Nephron progenitor cell (in vitro differentiated cells): ENCODE data around the gene CLCN1.
"Not testable (repeated sequence)": the region's sequence is repeated elsewhere in the genome, so short reads cannot be mapped to it uniquely, and the experiment has no call there.

ENCODE experiments used
- DNase-seq: peaks from one replicate; pipeline ENCODE4 v3.0.0; 2021
- H3K27ac Mint-ChIP-seq: 2 replicates; pipeline ENCODE4 v1.8.0; 2021; ENCODE audit warnings: mild to moderate bottlenecking, moderate library complexity, mixed read lengths
- H3K27me3 Mint-ChIP-seq: 2 replicates; pipeline ENCODE4 v1.8.0; 2021; ENCODE audit warnings: mild to moderate bottlenecking, low read depth, mixed read lengths; ENCODE audit not compliant: poor library complexity
- H3K36me3 Mint-ChIP-seq: 2 replicates; pipeline ENCODE4 v1.8.0; 2021; ENCODE audit warnings: low read depth, mixed read lengths
- H3K4me1 Mint-ChIP-seq: 2 replicates; pipeline ENCODE4 v1.8.0; 2021; ENCODE audit warnings: mixed read lengths
- H3K4me3 Mint-ChIP-seq: 2 replicates; pipeline ENCODE4 v1.8.0; 2021; ENCODE audit warnings: mild to moderate bottlenecking, moderate library complexity, mixed read lengths
- H3K9me3 Mint-ChIP-seq: 2 replicates; pipeline ENCODE4 v1.8.0; 2021; ENCODE audit warnings: mild to moderate bottlenecking, moderate library complexity, mixed read lengths
- TF ChIP-seq, protein P1 (sequence below): fragments of 200-600 bp; sonication (generic); IDR thresholded peaks from 2 replicates; pipeline ENCODE4 v1.5.0; 2021; ENCODE audit warnings: antibody characterized with exemption

Gene CLCN1

DNA sequence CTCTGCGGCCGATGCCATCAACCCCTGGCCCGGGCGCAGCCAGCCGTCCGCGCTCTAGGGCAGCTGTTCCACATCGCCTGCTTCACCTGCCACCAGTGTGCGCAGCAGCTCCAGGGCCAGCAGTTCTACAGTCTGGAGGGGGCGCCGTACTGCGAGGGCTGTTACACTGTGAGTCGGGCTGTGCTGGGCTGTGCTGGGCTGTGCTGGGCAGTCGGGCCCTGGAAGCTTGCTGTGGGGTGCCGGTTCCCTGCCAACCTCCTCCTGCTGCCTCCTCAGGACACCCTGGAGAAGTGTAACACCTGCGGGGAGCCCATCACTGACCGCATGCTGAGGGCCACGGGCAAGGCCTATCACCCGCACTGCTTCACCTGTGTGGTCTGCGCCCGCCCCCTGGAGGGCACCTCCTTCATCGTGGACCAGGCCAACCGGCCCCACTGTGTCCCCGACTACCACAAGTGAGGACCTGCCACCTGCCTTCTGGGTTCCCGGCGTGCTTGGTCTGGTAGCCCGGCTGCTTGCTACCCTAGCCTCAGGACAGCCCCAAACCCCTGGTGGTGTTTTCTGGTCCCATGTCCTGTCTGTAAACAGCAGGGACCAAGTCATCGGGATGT is 72.7 kb downstream of the CLCN1 start:
- TF ChIP-seq, protein P1, sequence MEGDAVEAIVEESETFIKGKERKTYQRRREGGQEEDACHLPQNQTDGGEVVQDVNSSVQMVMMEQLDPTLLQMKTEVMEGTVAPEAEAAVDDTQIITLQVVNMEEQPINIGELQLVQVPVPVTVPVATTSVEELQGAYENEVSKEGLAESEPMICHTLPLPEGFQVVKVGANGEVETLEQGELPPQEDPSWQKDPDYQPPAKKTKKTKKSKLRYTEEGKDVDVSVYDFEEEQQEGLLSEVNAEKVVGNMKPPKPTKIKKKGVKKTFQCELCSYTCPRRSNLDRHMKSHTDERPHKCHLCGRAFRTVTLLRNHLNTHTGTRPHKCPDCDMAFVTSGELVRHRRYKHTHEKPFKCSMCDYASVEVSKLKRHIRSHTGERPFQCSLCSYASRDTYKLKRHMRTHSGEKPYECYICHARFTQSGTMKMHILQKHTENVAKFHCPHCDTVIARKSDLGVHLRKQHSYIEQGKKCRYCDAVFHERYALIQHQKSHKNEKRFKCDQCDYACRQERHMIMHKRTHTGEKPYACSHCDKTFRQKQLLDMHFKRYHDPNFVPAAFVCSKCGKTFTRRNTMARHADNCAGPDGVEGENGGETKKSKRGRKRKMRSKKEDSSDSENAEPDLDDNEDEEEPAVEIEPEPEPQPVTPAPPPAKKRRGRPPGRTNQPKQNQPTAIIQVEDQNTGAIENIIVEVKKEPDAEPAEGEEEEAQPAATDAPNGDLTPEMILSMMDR: no peak
- Mint-ChIP-seq H3K27me3 (peaks cover 2% of the 10 kb centered on the region), H3K4me1 (peaks cover 12% of the 10 kb centered on the region), H3K4me3 (no peak overlapping the region), H3K9me3 (no peaks in the 10 kb centered on the region), H3K27ac (no peak overlapping the region), H3K36me3 (peaks cover 24% of the 10 kb centered on the region)
- DNase-seq: no peak

DNA sequence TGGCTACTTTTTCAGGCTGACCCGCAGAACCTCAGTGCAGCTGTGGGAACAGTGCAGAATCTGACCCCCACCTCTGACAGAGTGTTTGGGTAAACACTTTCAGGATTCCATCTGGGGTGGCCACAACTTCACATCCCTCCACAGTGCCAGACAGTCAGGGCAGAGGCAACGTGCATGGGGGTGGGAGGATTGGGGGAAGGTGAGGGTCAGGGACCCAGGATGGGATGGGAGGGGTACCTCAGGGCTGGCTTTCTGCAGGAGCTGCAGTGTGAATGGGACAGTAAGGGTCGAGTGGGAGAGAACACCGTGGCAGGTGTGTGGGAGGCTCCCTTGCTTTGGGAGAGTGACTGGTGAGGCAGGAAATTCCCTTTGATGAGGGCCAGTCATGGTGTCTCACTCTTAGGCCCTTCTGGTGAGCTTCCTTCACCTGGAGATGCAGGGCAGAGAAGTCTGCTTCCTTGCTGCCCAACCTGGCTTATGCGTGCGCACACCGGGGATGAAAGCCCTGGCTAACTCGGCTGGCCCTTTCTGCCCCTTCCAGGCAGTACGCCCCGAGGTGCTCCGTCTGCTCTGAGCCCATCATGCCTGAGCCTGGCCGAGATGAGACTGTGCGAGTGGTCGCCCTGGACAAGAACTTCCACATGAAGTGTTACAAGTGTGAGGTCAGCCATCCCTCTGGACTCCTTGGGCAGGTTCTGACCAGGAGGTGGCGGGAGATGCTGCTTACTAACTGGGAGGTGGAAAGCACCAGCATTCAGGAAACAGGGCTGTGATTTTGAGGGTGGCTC is 73.6 kb downstream of the CLCN1 start:
- H3K4me3 Mint-ChIP-seq: no peak overlapping the region
- peaks cover 24% of the 10 kb centered on the region for H3K36me3 Mint-ChIP-seq
- peaks cover 3% of the 10 kb centered on the region for H3K27me3 Mint-ChIP-seq
- no peak for DNase-seq
- no peak overlapping the region for H3K27ac Mint-ChIP-seq
- TF ChIP-seq, protein P1: no peak
- no peaks in the 10 kb centered on the region for H3K9me3 Mint-ChIP-seq
- H3K4me1 Mint-ChIP-seq: peaks cover 12% of the 10 kb centered on the region

DNA sequence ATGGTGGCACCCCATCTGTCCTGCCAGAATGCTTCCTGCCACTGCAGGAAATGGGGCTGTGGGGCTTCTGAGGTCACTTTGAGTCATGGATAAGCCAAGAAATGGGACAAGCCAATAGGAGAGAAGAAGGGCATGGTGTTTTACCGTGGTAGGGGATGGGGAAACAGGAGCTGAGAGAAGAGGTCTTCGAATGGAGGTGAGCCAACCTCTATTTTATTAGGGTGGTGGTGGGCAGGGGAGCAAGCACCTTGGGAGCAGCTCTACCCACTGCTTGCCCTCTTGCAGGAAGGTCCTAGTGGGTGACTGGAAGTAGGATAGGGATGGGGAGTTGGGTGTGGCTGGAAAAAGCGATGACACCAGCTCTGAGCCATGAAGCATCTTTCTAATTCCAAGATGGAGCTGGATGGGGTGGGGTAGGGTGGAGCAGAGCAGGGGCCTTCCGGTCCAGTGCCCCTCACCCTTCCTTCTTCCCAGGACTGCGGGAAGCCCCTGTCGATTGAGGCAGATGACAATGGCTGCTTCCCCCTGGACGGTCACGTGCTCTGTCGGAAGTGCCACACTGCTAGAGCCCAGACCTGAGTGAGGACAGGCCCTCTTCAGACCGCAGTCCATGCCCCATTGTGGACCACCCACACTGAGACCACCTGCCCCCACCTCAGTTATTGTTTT is 74.3 kb downstream of the CLCN1 start:
- peaks cover 24% of the 10 kb centered on the region for H3K36me3 Mint-ChIP-seq
- H3K27me3 Mint-ChIP-seq: peaks cover 3% of the 10 kb centered on the region

DNA sequence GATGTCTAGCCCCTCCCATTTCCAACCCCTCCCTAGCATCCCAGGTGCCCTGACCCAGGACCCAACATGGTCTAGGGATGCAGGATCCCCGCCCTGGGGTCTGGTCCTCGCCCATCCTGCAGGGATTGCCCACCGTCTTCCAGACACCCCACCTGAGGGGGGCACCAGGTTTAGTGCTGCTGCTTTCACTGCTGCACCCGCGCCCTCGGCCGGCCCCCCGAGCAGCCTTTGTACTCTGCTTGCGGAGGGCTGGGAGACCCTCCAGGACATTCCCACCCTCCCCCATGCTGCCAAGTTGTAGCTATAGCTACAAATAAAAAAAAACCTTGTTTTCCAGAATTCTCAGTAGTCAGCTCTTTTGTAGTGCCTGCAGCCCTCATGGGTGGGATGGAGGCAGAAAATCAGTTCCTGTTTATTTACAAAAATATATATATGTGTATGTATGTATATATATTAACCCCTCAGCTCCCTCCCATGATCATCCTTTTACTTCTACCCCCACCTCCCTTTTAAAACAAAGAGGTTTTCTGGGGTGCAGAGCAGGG is 74.9 kb downstream of the CLCN1 start:
- DNase-seq: no peak
- Mint-ChIP-seq H3K36me3 (peaks cover 24% of the 10 kb centered on the region), H3K4me3 (no peak overlapping the region), H3K4me1 (peaks cover 17% of the 10 kb centered on the region), H3K27ac (no peak overlapping the region), H3K27me3 (peaks cover 3% of the 10 kb centered on the region), H3K9me3 (no peaks in the 10 kb centered on the region)
- TF ChIP-seq, protein P1: no peak

More for the DNA sequence above, 74.3 kb downstream of the CLCN1 start:
- Mint-ChIP-seq H3K27ac (no peak overlapping the region), H3K9me3 (no peaks in the 10 kb centered on the region), H3K4me3 (no peak overlapping the region), H3K4me1 (peaks cover 15% of the 10 kb centered on the region)
- DNase-seq: no peak
- TF ChIP-seq, protein P1: no peak

DNA sequence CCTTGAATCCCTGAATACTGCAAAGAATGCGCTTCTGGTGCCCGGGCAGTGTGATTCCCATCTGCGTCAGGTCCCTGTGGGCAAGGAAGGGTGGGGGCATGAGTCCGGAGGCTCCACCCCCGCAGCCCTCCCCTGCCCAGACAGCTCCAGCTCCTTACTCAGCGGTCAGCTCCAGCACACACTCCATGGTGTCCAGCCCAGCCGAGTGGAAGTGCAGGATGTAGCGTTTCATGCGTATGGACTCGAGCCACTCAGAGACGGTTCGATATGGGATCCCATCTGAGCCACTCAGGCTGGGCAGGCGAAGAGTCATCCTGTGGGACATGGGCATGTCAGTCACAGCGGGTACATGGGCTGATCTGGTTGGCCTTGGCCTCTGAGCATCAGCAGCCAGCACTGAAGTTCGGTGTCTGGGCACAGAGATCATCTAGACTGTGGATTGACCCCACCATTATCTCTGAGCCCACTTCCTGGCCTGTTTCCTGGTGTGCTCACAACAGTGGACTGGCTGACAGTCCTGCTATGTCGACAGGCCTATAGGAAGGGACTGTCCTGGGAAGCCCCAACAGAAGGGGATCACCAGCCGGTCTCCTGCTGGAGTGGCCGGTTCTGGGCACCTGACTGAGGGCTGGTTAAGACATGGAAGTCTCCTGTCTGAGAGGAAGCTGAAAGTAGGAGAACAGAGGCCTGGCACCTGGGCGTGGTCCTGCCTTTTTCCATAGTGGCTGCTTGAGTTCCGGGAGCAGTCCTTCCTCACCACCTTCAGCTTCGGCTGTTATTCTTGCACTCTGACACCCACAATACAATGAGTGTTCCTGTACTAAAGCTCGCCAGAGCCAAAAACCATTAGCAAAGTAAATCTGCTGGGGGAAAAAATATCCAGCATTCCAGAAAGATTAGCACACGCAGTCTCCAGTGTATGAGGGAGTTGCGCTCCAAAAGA is 75.8 kb downstream of the CLCN1 start:
- peaks cover 21% of the 10 kb centered on the region for H3K4me1 Mint-ChIP-seq
- TF ChIP-seq, protein P1: no peak
- no peak for DNase-seq
- no peak overlapping the region for H3K4me3 Mint-ChIP-seq
- peaks cover 24% of the 10 kb centered on the region for H3K36me3 Mint-ChIP-seq
- no peak overlapping the region for H3K27ac Mint-ChIP-seq
- H3K9me3 Mint-ChIP-seq: no peaks in the 10 kb centered on the region
- peaks cover 3% of the 10 kb centered on the region for H3K27me3 Mint-ChIP-seq

DNA sequence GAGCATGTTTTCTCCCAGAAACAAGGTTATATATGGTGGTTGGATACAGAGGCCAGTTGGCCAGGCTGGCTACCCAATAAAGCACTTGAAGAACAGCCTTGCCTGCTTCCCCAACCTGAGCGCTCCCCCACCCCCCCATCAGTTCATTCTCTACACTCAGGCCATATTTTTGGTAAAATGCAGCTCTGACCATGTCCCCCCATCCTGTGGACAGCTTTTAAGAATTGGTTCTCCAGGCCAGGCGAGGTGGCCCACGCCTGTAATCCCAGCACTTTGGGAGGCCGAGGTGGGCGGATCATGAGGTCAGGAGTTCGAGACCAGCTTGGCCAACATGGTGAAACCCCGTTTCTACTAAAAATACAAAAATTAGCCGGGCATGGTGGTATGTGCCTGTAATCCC is 76.5 kb downstream of the CLCN1 start:
- peaks cover 24% of the 10 kb centered on the region for H3K36me3 Mint-ChIP-seq
- H3K9me3 Mint-ChIP-seq, DNase-seq, H3K27ac Mint-ChIP-seq, H3K27me3 Mint-ChIP-seq, H3K4me3 Mint-ChIP-seq: not testable (repeated sequence)
- H3K4me1 Mint-ChIP-seq: peaks cover 22% of the 10 kb centered on the region
